GDM1 (cell line): Measurements from ENCODE around the gene USP37.

Source experiments
- DNase-seq: peaks from one replicate; lab custom pipeline; 2025; lab: John Stamatoyannopoulos, UW

USP37 gene

DNA sequence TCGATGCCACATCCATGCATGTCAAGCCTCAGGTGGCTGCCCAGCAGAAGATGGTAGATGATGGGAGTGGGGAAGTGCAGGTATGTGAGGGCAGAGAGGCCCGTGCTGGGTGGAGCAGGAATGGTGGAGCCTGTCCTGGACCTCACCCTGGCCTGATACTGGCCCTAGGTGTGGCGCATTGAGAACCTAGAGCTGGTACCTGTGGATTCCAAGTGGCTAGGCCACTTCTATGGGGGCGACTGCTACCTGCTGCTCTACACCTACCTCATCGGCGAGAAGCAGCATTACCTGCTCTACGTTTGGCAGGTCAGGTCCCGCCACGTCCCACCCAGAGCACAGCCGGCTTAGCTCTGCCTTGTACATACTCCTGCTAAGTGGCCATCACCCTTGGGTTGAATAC, 136.3 kb downstream of the USP37 start:
- no peak for DNase-seq

DNA sequence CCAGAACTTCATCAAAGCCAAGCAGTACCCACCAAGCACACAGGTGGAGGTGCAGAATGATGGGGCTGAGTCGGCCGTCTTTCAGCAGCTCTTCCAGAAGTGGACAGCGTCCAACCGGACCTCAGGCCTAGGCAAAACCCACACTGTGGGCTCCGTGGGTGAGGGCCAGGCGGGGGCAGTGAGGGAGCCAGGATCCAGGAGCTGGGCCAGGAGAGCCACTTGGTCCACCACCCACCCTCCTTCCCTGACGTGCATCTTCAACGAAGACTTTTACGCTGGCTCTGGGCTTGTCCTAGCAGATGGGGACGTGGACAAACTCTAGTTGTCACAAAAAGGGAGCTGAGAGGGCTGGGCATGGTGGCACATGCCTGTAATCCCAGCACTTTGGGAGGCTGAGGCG, 137.4 kb downstream of the USP37 start:
- no peak for DNase-seq

DNA sequence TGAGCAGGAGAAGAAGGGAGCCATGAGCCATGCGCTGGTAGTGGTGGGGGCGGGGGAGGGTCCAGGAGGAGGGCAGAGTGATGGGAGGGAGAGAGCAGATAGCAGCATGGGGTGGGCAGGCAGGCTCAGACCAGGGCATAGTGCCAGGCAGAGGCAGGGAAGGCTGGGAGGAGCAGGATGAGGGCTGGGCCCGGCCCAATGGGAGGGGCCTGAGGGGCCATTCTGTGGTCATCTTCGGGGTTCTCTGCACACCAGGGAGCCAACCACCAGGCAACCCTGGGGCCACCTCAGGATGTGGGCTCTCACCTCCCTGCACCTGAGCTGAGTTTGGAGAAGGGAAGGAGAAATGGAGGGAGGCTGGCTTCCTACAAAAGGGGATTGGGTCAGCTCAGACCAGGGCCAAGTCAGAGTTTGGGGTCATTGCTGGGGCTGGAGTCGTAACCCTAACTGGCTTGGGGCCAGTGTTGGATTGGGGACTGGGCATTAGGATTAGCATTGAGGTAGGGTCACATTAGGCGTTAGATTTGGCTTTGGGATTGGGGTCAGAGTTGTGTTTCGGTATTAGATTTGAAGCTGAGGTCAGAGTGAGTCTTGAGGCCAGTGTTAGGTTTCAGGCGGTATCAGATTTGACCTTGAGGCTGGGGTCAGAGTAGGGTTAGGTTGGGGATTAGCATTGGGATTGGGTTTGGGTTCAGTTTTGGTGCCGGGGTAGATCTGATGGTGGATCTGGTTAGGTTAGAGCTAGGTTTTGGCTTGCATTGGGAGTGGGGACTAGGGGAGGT, 138.0 kb downstream of the USP37 start:
- DNase-seq: no peak

DNA sequence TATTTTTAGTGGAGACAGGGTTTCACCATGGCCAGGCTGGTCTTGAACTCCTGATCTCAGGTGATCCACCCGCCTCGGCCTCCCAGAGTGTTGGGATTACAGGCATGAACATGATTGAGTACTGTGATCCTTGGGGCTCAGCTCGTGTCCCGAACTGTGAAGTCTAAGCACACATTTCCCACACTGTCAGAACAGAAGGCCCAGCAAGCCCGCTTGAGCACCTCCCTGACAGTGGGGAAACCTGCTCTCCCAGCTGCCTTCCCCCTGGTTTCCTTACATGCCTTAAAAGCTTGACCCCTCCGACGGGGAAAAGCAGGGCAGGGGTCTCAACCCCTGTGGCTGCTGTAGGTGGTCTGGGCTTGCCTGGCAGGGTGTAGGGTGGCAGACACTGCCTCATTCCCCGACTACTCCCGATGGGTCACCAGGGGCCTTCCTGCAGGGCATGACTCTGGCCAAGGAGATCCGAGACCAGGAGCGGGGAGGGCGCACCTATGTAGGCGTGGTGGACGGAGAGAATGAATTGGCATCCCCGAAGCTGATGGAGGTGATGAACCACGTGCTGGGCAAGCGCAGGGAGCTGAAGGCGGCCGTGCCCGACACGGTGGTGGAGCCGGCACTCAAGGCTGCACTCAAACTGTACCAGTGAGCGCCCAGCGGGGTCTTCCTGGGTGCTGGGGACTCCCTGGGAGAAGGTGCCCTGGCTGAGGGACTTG, 139.1 kb downstream of the USP37 start:
- DNase-seq: no peak

DNA sequence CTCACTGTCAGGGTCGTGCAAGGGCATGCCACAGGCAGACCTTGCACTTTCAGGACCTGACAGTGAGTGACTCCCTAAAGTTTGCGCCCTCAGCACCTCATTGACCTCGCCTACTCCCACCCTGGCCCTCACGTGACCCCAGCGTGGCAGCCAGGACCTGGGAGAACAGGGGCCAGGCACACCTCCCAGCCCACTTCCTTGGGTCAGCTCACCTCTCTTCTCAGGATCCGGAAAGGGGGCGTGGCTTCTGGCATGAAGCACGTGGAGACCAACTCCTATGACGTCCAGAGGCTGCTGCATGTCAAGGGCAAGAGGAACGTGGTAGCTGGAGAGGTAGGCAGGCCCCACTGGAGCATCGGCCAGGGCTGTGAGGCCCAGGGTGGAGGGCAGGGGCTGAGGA, 140.4 kb downstream of the USP37 start:
- no peak for DNase-seq

DNA sequence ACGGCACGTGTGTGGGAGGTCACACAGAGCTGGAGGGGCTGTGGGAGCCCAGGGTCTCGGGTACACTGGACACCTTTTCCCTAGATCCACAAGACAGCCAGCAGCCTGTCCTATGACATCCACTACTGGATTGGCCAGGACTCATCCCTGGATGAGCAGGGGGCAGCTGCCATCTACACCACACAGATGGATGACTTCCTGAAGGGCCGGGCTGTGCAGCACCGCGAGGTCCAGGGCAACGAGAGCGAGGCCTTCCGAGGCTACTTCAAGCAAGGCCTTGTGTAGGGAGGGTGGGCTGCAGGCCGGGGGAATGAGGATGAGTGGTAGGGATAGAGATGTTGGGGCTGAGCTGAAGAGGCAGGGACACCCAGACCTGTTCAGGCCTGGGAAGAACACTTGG, 142.6 kb downstream of the USP37 start:
- DNase-seq: no peak

DNA sequence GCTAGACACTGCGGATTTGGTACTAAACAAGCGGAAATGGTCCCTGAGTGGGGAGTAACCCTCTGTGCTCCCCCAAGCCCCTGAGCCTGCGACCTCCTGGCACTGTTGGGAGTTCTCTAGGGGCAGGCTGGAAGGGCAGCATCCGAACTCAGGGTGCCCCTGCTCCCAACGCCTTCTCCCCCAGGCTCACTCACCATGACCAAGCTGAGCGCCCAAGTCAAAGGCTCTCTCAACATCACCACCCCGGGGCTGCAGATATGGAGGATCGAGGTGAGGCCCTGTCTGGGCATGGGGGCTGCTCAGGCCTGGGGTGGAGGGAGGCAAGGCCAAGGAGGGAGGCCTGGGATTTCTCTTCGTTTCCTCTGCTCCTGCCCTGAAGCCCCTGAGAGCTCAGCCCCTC, 144.6 kb downstream of the USP37 start:
- DNase-seq: no peak

DNA sequence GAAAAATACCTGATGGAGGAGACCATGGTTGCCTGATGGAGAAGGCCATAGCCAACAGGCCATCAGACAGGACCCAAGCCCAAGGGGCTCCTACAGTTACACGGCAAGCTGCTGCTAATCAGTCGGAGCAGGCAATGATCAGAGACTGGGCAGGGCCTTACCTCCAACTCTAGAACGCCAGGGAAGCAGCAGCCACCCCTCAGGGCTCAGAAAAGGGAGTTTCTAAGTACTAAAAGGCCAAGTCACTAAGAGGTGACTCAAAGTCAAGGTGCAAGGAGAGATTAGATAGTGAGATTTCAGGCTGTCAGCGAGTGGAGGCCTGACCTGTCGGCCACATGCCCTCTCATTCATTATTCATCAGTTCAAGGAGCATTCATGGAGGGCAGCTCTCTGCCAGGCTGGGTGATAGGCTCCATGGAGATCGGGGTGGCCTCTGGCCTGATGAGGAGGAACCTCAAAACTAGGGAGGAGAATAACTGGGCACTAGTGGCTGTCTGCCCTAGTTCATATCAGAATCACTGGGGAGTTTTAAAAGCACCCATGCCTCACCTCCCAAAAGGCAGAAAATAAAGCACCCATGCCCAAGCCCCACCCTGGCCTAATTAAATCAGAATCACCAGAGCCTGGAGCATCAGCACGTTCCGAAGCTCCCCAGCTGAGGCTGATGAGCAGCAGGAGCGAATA, 145.6 kb downstream of the USP37 start:
- no peak for DNase-seq

DNA sequence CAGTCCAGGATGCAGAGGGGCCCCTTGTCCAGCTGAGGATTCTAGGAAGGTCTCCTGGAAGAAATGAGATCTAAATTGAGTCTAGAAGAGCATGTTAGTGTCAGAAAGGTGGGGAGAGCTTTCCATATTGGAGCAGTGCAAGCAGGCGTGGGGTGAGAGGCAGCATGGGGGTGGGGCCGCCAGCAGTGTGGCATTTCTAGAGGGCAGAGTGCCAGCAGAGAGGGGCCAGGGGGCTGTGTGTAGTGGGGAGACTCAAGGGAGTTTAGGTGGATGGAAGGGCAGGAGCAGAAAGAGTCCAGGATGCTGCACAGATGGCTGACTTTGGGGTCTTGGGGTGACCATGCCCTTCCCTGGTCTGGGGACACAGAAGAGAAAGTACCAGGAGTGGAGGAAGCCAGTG, 147.1 kb downstream of the USP37 start:
- DNase-seq: no peak

DNA sequence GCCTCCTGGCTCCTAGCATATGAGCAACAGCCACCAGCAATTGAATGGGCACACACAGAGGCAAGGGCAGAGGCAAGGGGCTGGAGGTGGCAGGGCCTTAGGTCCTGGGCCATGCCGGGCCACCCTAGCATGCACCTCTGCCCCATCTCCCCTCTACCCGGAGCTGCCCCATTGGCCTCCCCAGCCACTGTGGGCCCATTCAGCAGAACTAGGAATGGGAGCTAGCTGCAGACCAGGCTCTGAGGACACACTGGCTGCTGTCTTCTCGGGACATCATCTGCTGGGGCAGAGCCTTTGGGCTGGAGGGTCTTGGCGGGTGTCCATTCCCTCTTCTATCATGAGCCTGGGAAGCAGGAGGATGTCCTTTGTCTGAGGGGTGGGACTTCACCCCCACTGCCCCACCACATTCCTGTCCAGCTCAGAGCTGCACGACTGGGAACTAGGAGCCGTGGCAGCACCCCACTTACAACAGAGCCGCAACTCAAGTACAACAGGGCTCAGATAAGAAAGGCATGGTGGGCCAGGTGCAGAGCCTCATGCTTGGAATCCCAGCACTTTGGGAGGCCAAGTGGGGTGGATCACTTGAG, 148.4 kb downstream of the USP37 start:
- DNase-seq: no peak

DNA sequence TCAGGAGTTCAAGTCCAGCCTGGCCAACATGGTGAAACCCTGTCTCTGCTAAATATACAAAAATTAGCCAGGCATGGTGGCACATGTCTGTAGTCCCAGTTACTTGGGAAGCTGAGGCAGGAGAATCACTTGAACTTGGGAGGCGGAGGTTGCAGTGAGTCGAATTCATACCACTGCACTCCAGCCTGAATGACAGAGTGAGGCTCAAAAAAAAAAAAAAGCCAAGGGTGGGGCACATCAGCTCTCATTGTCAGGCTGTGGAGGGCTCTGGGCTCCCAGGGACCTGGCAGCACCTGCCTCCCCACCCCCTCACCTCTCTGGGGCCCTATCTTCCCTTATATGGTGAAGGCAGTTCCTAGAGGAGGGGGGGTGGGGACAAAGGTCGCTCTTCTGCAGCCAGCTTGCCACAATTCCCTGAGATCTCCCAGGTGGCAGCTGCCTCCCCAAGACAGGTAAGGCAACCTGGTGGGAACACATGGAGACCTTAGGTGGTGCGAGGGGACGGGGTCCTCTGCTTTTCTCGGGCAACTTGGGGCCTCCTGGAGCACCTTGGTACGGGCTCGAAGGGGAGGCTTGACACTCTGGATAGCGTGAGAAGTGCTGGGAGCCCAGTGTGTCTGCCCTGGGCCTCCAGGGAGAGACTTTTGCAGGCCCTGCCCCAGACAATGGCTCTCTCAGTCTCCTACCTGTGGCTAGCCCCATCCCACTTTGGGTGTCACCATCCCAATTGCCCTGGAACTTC, 149.3 kb downstream of the USP37 start, which contains the start of gene VIL1:
Gene VIL1 (plus strand): TSS at position 407 of the 742 bp plus-strand sequence. CDS start 4,656 bp downstream, outside the sequence.
- no peak for DNase-seq

DNA sequence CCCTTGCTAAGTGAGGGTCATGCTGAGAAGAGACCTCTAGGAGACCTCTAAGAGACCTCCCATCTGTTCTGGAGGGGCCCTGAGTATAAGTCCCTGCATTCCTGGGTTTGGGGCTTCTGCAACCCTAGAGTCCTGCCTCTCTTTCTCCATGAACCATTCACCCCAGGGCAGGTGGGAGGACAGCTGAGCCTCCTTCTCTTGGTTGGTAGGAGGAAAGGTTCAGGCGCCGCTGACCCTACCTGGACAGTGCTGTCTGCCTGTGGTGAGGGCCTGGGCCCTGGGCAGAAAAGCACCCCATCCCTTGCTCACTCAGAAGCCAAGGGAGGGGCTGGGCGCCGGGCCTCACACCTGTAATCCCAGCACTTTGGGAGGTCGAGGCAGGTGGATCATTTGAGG, 149.8 kb downstream of the USP37 start:
- no peak for DNase-seq

DNA sequence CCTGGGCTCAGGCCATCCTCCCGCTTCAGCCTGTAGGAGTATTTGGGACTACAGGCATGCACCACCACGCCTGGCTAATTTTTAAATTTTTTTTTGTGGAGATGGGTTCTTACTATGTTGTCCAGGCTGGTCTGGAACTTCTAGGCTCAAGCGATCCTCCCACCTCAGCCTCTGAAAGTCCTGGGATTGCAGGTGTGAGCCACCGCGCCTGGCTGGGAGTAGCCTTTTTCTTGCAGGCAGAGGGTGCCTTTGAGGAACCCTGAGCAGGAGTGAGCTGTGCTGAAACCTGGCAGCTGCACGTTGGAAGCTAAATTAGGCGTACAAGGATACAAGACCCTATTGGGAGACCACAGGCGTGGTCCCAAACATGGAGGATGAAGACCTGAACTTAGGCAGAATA, 160.4 kb downstream of the USP37 start:
- no peak for DNase-seq

DNA sequence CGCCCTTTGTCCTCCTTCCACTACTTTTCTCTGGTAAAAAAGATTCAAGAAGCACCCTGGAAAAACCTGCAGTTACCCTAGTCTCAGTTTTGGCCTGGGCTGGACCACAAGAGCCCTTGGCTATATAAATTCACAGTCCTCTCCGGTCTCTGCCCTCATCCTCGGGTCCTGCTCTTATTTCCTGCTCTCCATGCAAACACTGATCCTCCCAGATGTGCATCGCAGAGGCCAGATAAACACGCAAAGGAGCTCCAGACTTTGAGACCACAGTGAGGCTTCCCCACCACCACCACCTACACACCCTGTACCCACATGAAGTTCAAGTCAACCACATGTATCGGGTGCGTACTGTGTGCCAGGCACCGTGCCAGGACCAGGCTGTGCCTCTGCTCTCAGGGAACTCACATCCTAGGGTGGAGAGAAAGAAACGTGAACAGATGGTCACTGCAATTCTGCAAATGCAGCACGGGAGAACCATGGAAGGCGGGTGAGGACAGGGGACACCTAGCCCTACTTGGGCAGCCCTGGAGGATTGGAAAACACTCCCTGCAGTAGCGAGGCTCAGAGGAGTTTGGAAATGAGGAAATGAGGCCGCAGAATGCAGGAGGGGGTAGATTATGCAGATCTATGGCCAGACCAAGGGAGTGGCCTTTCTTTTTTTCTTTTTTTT, 161.1 kb downstream of the USP37 start:
- peak; percentile 62 for DNase-seq

DNA sequence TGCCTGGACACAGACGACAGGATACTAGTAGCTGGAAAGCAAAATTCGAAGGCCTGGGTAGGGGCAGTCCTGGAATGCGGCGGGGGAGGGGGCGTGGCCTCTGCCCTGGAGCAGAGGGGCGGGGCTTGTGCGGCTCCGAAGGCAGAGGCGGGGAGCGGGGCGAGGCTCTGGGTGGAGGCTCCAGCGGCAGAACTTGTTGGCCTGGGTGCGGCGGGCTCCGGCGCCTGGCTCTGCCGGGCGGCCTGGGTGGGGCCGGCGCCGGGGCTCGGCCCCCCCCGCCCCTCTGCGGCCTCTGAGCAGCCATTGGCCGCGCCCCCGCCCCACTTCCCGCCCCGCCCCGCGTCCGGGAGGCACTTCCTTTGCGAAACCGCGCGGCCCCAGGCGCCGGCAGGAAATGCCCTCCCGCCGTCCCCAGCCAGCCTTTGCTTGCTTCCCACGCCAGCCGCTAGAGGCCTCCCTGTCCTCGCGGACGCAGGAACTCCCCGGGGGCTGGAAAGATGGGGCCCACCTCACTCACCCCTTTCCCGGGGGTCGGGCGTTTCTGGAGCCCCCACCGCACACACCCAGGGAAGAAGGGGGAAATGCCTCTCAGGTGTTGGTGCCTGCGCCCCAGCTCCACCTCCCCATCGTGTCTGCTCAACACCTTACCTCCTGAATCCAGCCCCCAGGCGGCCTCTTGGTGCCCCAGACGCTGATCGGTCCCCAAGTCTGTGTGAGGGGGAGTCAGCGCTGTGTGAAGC, 161.8 kb downstream of the USP37 start:
- peak; percentile 97 for DNase-seq

DNA sequence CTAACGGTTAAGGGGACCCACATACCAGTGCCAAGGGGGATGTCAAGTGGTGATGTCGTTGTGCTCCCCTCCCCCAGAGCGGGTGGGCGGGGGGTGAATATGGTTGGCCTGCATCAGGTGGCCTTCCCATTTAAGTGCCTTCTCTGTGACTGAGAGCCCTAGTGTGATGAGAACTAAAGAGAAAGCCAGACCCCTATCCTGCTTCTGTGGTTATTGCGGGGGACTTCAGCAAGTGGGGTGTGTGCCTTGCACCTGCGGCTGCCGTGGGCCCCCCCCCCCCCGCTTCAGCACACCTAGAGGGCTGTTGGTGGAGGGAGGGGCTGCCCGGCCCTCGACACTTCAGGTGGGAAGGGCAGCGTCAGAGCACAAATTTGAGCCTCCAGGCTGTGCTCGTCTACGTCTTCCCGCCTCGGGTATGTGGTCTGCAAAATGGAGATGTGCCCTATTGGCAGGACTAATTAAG, 162.4 kb downstream of the USP37 start:
- no peak for DNase-seq

DNA sequence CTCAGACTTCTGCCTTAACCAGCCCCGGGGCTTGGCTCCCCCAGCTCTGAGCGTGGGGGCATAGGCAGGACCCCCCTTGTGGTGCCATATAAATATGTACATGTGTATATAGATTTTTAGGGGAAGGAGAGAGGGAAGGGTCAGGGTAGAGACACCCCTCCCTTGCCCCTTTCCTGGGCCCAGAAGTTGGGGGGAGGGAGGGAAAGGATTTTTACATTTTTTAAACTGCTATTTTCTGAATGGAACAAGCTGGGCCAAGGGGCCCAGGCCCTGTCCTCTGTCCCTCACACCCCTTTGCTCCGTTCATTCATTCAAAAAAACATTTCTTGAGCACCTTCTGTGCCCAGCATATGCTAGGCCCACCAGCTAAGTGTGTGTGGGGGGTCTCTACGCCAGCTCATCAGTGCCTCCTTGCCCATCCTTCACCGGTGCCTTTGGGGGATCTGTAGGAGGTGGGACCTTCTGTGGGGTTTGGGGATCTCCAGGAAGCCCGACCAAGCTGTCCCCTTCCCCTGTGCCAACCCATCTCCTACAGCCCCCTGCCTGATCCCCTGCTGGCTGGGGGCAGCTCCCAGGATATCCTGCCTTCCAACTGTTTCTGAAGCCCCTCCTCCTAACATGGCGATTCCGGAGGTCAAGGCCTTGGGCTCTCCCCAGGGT, 162.9 kb downstream of the USP37 start:
- DNase-seq: no peak

DNA sequence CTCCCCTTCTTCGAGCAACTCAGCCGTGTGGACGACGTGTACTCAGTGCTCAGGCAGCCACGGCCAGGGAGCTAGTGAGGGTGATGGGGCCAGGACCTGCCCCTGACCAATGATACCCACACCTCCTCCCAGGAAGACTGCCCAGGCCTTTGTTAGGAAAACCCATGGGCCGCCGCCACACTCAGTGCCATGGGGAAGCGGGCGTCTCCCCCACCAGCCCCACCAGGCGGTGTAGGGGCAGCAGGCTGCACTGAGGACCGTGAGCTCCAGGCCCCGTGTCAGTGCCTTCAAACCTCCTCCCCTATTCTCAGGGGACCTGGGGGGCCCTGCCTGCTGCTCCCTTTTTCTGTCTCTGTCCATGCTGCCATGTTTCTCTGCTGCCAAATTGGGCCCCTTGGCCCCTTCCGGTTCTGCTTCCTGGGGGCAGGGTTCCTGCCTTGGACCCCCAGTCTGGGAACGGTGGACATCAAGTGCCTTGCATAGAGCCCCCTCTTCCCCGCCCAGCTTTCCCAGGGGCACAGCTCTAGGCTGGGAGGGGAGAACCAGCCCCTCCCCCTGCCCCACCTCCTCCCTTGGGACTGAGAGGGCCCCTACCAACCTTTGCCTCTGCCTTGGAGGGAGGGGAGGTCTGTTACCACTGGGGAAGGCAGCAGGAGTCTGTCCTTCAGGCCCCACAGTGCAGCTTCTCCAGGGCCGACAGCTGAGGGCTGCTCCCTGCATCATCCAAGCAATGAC, 163.6 kb downstream of the USP37 start:
- no peak for DNase-seq

DNA sequence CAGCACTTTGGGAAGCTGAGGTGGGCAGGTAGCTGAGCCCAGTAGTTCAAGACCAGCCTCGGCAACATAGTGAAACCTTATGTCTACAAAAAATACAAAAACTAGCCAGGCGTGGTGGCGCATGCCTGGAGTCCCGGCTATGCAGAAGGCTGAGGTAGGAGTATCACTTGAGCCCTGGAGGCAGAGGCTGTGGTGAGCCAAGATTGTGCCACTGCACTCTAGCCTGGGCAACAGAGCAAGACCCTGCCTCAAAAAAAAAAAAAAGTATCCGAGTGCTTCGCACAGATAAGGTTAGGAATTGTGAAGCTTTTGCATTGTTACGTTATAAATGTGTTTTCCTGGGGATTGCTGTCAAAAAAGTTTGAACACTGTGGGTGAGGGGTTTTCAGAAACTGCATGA, 164.3 kb downstream of the USP37 start:
- no peak for DNase-seq
